ACC112 (cell line): ENCODE results near the gene RHOG.

Experiments
- H2AFZ ChIP-seq: fragments of 200-600 bp; sonication (generic); one replicate; pipeline ENCODE4 v1.6.0; 2017; ENCODE audit warnings: antibody characterized with exemption, low read length; ENCODE audit not compliant: unreplicated experiment
- H3K27ac ChIP-seq: fragments of 200-600 bp; sonication (generic); 2 replicates; pipeline ENCODE4 v1.5.1; 2014; ENCODE audit warnings: low read depth, mild to moderate bottlenecking, antibody characterized with exemption, low read length, moderate library complexity
- H3K27me3 ChIP-seq: fragments of 200-600 bp; sonication (generic); 2 replicates; pipeline ENCODE4 v1.6.1; 2014; ENCODE audit warnings: mild to moderate bottlenecking, antibody characterized with exemption, low read length, moderate library complexity, mixed read lengths; ENCODE audit not compliant: insufficient read depth
- H3K36me3 ChIP-seq: fragments of 200-600 bp; sonication (generic); 2 replicates; pipeline ENCODE4 v1.6.1; 2016; ENCODE audit warnings: mild to moderate bottlenecking, antibody characterized with exemption, low read length, moderate library complexity, mixed read lengths; ENCODE audit not compliant: insufficient read depth
- H3K4me1 ChIP-seq: fragments of 200-600 bp; sonication (generic); one replicate; pipeline ENCODE4 v1.6.1; 2016; ENCODE audit warnings: low read length, mixed read lengths; ENCODE audit not compliant: insufficient read depth, unreplicated experiment, control insufficient read depth
- H3K4me3 ChIP-seq: fragments of 200-600 bp; sonication (generic); 2 replicates; pipeline ENCODE4 v1.5.1; 2014; ENCODE audit warnings: mild to moderate bottlenecking, low read depth, low read length
- H3K79me2 ChIP-seq: fragments of 200-600 bp; sonication (generic); one replicate; pipeline ENCODE4 v1.6.0; 2016; ENCODE audit warnings: low read length; ENCODE audit not compliant: control insufficient read depth, unreplicated experiment, insufficient read depth

RHOG gene

DNA sequence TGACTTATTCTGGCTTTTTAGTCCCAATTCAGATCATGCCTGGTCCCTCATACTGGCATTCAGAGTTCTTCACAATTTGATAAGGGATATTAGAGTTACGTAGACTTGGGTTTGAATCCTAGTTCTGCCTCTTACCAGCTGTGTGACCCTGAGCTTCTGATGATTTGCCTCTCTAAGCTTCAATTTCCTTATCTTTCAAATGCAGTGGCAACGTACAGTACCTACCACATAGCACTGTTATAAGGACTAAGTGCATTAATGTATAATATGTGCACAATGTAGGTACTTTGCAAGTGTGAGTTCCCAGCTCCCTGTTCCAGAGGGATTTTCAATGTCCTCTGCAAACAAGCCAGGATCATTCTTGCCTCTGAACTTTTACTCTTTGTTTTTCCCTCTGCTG lies 7.3 kb downstream of the RHOG start:
- Histone ChIP-seq H3K4me1 (peaks cover 34% of the 10 kb centered on the region), H3K36me3 (no peaks in the 10 kb centered on the region), H3K4me3 (no peak overlapping the region), H2AFZ (no peak overlapping the region), H3K79me2 (peaks cover 83% of the 10 kb centered on the region), H3K27me3 (no peaks in the 10 kb centered on the region), H3K27ac (no peak overlapping the region)

DNA sequence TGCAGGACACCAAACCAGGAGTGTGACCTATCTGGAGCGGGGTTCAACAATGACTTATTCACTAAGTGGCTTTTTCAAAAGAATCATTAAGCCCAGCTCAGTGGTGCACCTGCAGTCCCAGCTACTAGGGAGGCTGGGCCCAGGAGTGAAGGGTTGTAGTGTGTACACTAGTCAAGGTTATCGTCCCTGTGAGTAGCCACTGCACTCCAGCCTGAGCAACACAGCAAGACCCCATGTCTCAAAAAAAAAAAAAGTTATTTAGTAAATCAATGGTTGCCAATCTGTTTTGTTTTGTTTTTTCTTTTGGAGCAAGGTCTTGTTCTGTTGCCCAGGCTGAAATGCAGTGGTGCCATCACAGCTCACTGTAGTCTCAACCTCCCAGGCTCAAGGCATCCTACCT lies 7.9 kb downstream of the RHOG start:
- no peak overlapping the region for H3K4me3 ChIP-seq
- no peak overlapping the region for H2AFZ ChIP-seq
- H3K79me2 ChIP-seq: peaks cover 77% of the 10 kb centered on the region
- peaks cover 28% of the 10 kb centered on the region for H3K4me1 ChIP-seq
- H3K27ac ChIP-seq: no peak overlapping the region
- H3K36me3 ChIP-seq: no peaks in the 10 kb centered on the region
- no peaks in the 10 kb centered on the region for H3K27me3 ChIP-seq

DNA sequence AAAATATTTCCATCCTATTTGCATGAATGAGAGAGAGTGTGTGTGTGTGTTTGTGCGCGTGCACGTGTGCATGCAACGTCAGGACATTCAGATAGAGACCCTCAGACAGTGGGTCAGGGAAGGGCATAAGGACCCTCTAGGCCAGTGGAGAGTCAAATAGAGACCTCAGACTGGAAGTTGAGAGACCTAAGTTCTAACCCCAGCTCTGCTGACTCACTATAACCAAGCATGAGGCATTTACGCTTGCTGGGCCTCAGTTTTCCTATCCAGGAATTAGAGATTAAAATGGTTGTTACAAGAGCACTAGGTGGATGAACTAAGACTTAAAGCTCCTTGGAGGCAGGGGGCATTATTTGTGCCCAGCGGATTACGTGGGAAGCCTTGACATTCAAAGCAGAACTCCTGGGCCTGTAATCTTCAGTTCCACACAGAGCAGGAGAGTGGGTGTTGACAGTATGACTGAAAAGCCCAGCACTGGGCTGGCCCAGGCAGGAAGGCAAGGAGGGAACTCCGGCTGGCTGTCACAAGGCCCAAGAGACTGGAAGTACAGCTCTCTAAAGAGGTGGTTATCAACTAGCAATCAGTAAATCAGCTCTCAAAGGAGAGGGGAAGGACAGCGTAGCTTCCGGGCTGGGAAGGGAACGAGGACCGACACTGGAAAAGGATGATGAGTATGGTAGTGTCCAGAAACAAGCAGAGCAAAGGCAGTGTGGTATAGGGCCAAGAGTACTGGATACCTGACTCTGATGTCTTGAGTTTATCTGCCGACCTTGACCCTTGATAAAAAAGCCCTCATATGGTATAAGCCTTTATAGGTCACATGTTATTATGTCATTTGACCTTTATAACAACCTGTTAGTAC lies 9.2 kb downstream of the RHOG start:
- H3K4me1 ChIP-seq: peaks cover 17% of the 10 kb centered on the region
- H3K4me3 ChIP-seq: no peak overlapping the region
- no peaks in the 10 kb centered on the region for H3K27me3 ChIP-seq
- H3K36me3 ChIP-seq: peaks cover 4% of the 10 kb centered on the region; the same call in 1 of the 2 replicates
- peaks cover 67% of the 10 kb centered on the region for H3K79me2 ChIP-seq
- no peak overlapping the region; the same call in 1 of the 2 replicates for H3K27ac ChIP-seq
- H2AFZ ChIP-seq: no peak overlapping the region

DNA sequence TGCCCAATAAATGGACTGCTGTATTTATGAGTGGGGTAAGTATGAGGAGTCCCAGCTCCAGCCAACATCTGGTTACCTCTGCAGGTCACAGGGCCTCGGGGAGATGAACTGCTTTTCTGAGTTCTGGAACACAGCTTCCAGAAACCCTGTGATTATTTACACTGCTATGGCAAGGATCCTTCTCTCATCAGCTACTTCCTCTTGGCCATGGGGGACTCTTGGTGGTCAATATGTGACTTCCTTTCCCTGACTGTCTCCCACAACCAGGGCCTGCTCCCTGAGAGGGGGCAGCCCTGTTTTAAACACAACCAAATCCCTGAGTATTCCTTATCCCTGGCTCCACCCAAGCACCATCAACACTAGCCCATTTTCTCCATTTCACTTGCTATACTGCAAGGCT lies 10.0 kb downstream of the RHOG start:
- Histone ChIP-seq H3K4me3 (no peak overlapping the region), H3K27ac (no peak overlapping the region), H2AFZ (no peak overlapping the region), H3K36me3 (peaks cover 6% of the 10 kb centered on the region; the same call in 1 of the 2 replicates), H3K4me1 (peaks cover 14% of the 10 kb centered on the region), H3K27me3 (no peaks in the 10 kb centered on the region), H3K79me2 (peaks cover 59% of the 10 kb centered on the region)

DNA sequence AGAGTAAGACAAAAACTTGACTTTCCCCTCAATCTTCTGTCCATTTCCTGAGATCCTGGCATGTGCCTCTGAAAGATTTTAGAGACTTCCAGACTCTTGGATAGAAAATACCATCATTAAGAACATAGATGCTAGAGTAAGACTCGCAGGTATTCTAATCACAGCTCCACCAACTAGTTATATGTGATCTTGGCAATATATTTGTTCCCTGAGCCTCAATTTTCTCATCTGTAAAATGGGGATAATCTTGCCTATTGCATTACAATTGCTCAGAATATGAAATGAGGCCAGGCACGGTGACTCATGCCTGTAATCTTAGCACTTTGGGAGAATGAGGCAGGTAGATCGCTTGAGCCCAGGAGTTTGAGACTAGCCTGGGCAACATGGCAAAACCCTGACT lies 10.7 kb downstream of the RHOG start:
- no peaks in the 10 kb centered on the region for H3K27me3 ChIP-seq
- peaks cover 52% of the 10 kb centered on the region for H3K79me2 ChIP-seq
- H3K4me3 ChIP-seq: no peak overlapping the region
- no peak overlapping the region for H3K27ac ChIP-seq
- H2AFZ ChIP-seq: no peak overlapping the region
- peaks cover 12% of the 10 kb centered on the region; the same call in 1 of the 2 replicates for H3K36me3 ChIP-seq
- peaks cover 7% of the 10 kb centered on the region for H3K4me1 ChIP-seq

DNA sequence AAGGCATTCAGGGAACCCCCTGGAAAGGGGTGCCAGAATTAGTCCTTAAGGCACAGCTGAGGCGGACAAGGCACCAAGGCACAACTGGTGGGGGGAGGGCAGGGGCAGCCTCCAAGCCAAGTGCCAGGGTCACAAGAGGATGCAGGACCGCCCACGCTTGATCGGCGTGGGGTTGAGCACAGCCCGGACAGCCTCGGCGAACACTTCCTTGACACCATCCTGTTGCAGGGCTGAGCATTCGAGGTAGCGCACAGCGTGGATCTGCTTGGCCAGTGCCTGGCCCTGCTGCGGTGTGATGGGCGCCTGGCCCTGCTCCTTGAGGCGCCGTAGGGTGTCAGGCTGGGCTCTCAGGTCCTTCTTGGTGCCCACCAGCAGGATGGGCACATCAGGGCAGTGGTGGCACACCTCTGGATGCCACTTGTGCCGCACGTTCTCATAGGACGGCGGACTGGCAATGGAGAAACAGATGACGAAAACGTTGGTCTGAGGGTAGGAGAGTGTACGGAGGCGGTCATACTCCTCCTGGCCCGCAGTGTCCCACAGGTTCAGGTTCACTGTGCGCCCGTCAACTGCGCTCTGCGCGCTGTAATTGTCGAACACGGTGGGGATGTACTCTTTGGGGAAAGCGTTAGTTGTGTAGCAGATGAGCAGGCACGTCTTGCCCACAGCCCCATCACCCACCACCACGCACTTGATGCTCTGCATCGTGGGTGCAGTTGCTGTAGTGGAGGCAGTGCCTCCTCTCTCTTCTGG lies 13.1 kb downstream of the RHOG start:
- Histone ChIP-seq H3K36me3 (peaks cover 16% of the 10 kb centered on the region; the same call in 1 of the 2 replicates), H2AFZ (no peak overlapping the region), H3K27ac (no peak overlapping the region), H3K79me2 (peaks cover 29% of the 10 kb centered on the region), H3K27me3 (no peaks in the 10 kb centered on the region), H3K4me1 (peaks cover 10% of the 10 kb centered on the region), H3K4me3 (no peak overlapping the region)

DNA sequence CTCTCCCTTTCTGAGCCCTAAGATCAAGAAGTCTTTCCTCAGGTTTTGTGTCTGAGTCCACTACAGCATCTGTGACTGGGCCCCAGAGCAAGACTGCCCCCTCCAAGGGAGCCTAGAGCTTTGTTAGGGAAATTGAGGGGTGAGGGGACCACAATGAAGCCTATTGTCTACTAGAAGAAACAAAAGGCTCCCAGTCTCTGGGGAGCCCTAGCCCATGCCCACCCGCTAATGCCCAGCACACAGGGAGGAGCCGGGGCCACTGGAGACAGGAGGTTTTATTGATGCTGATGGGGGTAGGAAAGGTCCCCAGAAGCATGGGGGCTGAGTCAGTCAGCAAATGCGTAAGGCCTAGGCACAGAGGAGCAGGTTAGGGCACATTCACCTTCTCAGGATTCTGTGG lies 14.0 kb downstream of the RHOG start:
- Histone ChIP-seq H3K79me2 (peaks cover 20% of the 10 kb centered on the region), H2AFZ (no peak overlapping the region), H3K27ac (no peak overlapping the region), H3K4me3 (no peak overlapping the region), H3K36me3 (peaks cover 16% of the 10 kb centered on the region; the same call in 1 of the 2 replicates), H3K4me1 (peaks cover 10% of the 10 kb centered on the region), H3K27me3 (no peaks in the 10 kb centered on the region)

DNA sequence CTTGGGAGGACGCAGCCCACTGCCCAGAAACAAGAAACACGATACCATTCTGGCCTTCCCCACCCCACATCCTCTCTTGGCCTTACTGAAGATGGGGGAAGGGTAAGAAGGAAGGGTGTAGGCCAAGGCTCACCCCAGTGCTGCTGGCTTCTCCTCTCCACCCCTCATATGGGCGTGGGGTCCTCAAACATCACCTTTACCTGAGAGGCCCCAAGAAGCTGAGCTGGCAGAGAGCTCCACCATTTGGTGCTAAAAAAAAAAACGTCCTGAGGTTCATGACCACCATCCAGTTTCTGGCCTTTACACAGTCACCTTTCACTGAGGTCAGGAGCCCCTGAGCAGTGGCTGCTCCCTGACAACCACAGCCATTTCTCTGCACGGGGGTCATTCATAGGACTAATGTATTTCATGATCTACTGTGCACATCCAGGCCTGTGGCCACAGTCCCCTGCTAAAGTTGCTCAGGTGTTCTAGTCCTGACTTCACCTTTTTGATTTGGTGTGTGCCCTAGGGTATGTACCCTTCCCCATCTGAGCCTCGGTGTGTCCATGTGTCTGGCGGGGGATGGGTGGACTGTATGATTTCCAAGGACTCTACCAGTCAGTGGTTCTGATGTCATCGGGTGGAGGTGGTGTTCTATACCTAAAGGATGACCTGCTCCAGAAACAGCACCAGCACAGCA lies 15.1 kb downstream of the RHOG start:
- no peak overlapping the region for H3K27ac ChIP-seq

DNA sequence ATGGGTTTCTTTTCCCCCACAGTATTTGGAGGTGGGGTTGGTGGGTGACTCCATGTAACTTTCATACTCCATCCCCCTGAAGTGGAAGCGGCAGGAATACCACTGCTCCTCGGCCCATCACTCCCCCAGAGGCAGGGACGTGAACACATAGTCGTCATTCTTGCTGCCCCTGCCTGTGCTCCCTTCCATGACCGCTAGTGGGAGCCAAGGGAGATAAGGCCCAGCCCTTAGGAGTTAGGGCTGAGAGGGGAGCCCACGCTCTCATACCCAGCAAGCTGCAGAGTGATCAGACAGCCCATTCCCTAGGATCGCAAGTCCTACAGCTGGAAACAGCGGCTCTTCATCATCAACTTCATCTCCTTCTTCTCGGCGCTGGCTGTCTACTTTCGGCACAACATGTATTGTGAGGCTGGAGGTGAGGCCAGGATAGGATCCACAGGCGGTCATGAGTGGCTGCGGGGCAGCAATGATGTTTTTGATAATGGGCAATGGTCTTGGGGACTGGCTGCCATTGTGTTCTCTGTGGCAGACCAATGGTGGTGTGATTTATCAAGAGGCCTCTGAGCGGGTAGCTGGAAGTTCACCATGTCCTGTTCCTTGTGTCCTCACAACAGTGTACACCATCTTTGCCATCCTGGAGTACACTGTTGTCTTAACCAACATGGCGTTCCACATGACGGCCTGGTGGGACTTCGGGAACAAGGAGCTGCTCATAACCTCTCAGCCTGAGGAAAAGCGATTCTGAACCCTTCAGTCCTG lies 15.9 kb downstream of the RHOG start:
- Histone ChIP-seq H3K36me3 (peaks cover 16% of the 10 kb centered on the region; the same call in 1 of the 2 replicates), H3K79me2 (peaks cover 3% of the 10 kb centered on the region), H2AFZ (no peak overlapping the region), H3K4me3 (no peak overlapping the region), H3K27ac (no peak overlapping the region), H3K4me1 (peaks cover 10% of the 10 kb centered on the region), H3K27me3 (no peaks in the 10 kb centered on the region)

More for the DNA sequence above, 15.1 kb downstream of the RHOG start:
- H2AFZ ChIP-seq: no peak overlapping the region
- no peaks in the 10 kb centered on the region for H3K27me3 ChIP-seq
- H3K4me1 ChIP-seq: peaks cover 10% of the 10 kb centered on the region
- no peak overlapping the region for H3K4me3 ChIP-seq
- H3K79me2 ChIP-seq: peaks cover 9% of the 10 kb centered on the region
- H3K36me3 ChIP-seq: peaks cover 16% of the 10 kb centered on the region; the same call in 1 of the 2 replicates
